Bronchus fibroblast of lung (primary cell): ENCODE results near the gene CLIC4. TPM values are rescaled to one million over a fixed set of nuclear protein-coding genes. Genes with fewer than 3 reads are reported as not detected.

Source experiments
- total RNA-seq: library from RNA; depleted of rRNA; stranded (reverse); fragments of >200 nt; gene quantifications from 2 replicates; pipeline ENCODE4 v1.2.3, GENCODE V29; 2015

The CLIC4 gene
- 241 and 282 TPM in 2 replicates for total RNA-seq

GRCh38 chr1:24744911-24745710 lies at the start of gene CLIC4:
Gene CLIC4 (plus strand): TSS chr1:24745447. CDS start chr1:24745554, 107 bp downstream.

Other genes with a start within 250 kb of the CLIC4 start
- 4.2 and 4.9 TPM in 2 replicates for gene RCAN3, start 242.6 kb upstream of the CLIC4 start, total RNA-seq
- not detected in 2 replicates for gene NCMAP, start 189.4 kb upstream of the CLIC4 start, total RNA-seq
- 40.4 and 50.1 TPM in 2 replicates for gene SRRM1, start 102.1 kb upstream of the CLIC4 start, total RNA-seq
- 2.1 and 4.7 TPM in 2 replicates for gene RUNX3, start 184.8 kb downstream of the CLIC4 start, total RNA-seq